Cerebellar nuclear complex (tissue), 1 donor: Measurements from ENCODE around the gene C12orf57.

Source experiments
- DNase-seq, 2 experiments: peaks; one replicate each; lab custom pipeline; 2025; lab: John Stamatoyannopoulos, UW

C12orf57 gene

GRCh38 chr12:6917491-6918231 lies 26.2 kb upstream of the C12orf57 start:
- no peak for DNase-seq

DNA sequence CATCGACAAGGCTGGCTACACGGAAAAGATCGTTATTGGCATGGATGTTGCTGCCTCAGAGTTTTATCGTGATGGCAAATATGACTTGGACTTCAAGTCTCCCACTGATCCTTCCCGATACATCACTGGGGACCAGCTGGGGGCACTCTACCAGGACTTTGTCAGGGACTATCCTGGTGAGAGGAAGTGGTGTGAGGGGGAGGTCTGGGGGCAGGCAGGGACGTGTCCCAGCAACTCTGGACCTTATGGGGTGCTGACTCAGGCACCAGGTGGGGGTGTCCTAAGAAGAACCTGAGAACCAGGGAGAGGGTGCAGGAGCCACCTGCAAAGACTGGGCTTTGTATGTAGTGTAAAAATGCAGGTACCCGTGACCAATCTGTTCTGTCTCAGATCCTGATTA lies 24.2 kb upstream of the C12orf57 start:
- DNase-seq: no peak

DNA sequence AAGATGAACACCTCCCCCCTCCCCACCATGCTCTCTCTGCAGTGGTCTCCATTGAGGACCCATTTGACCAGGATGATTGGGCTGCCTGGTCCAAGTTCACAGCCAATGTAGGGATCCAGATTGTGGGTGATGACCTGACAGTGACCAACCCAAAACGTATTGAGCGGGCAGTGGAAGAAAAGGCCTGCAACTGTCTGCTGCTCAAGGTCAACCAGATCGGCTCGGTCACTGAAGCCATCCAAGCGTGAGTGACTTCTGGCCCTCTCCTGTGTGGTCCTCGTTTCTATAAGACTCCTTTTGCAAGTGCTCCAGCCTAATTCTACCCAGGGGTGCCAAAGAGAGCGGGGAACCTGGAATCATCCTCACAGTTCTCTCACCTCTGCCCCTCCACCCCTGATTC lies 22.3 kb upstream of the C12orf57 start:
- DNase-seq: no peak

DNA sequence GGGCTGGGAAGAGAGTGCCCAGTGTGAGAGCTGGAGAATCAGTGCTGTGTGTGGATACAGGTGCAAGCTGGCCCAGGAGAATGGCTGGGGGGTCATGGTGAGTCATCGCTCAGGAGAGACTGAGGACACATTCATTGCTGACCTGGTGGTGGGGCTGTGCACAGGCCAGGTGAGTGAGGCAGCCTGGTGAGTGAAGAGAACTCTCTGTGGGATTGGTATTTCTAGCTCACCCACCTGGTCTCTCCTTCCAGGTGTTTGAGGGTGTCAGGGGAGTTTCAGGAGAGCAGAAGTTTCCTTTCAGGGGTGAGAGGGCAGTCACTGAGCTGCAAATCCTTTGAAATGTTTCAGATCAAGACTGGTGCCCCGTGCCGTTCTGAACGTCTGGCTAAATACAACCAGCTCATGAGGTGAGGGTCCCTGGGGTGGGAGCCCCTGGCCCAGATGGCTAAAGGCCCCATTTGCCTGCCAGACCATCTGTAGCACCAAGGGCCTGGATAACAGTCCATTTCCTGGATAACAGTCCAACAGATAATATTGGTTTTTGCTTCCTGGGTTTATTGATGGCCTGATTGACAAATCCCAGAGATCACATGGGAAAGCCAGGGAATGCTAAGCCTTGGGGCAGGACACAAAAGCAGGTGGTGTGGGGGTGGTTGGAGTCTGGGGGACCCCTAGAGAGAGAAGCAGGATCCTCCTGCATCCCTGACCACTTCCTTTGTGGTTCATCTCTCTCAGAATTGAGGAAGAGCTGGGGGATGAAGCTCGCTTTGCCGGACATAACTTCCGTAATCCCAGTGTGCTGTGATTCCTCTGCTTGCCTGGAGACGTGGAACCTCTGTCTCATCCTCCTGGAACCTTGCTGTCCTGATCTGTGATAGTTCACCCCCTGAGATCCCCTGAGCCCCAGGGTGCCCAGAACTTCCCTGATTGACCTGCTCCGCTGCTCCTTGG lies 21.6 kb upstream of the C12orf57 start:
- DNase-seq: no peak

DNA sequence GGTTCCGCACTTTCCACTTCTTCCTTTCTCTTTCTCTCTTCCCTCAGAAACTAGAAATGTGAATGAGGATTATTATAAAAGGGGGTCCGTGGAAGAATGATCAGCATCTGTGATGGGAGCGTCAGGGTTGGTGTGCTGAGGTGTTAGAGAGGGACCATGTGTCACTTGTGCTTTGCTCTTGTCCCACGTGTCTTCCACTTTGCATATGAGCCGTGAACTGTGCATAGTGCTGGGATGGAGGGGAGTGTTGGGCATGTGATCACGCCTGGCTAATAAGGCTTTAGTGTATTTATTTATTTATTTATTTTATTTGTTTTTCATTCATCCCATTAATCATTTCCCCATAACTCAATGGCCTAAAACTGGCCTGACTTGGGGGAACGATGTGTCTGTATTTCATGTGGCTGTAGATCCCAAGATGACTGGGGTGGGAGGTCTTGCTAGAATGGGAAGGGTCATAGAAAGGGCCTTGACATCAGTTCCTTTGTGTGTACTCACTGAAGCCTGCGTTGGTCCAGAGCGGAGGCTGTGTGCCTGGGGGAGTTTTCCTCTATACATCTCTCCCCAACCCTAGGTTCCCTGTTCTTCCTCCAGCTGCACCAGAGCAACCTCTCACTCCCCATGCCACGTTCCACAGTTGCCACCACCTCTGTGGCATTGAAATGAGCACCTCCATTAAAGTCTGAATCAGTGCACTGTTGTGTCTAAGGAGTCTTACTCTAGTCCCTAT lies 20.7 kb upstream of the C12orf57 start:
- no peak for DNase-seq

GRCh38 chr12:6923851-6924250 lies 20.0 kb upstream of the C12orf57 start:
- DNase-seq: no peak

DNA sequence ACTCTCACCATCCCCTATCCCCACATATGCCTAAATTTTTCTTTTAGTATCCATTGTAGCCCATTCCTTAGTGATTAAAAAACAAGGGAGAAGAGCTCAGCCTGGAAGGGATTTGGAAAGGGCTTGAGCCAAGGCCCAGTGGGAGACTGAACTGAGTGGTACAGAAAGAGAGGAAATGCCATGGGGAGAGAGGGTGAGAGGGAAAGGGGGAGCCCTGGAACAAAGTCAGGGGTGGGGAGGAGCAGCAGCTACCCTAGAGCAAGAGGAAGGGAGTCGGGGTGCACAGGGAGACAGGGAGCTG lies 18.6 kb upstream of the C12orf57 start:
- no peak for DNase-seq

GRCh38 chr12:6925540-6926279 lies 18.1 kb upstream of the C12orf57 start:
- DNase-seq: peak; percentile 62 to 63

DNA sequence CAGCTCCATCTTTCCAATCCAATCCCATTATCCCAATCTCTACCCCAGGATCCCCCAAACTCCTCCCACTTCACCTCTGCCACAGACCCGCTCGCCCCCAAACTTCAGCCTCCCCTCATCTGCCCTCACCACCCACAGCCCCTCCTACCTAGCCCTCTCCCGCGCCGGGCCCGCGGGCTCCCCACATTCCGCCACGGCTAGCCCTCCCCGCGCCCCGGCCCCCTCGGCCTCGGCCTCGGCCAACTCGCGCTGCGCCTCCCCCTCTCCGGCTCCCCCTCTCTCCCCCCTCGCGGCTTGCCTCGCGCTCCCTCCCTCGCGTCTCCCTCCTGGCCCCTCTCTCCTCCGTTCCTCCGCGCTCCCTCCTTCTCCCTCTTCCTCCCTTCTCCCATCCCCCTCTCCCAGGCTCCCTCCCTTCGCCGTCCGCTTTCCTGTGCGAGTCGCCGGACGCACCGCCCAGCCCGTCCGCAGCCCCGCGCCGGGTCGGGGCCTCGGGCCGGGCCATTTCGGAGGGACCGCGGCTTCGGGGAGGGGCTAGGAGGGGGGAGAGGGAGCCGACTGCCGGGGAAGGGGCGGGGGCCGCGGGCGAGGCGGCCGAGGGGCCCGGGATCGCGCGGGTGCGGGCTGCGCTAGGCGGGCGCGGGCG lies 16.3 kb upstream of the C12orf57 start, which contains the start of gene ATN1:
Gene ATN1, plus strand, starts transcription at position 581 of the 643 bp plus-strand sequence. CDS start 6,043 bp downstream, outside the sequence.
- DNase-seq: peak in 1 of 2 experiments; percentile 51

DNA sequence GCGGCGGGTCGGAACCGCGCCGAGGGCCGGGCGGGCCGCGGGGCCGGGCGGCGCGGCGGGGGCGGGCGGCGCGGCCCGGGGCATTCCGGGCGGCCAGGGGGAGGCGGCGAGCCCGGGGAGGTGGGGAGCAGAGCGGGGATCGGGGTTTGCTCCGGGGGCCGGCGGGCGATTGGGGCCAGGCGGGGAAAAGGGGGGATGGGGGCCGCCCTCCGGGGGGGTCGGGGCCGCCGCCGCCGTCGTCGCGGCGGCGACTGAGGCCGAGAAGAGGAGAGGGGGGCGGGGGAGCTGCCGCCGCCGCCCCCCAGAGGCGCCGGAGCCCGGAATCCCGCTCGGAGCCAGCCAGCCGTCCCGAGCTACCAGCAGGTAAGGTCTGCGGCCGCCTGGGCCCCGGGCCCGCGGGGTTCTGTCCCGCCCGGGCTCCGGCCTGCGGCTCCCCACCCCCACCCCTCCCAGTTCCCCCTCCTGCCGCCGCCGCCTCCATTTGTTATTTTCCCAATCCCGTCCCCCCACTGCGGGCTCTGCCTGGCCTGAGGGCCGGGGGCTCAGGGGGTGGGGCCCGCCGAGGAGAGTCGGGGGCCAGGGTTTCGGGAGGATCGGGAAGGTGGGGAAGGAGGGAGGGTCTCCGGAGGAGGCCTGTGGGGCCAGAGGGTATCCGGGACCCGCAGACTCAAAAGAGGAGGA lies 15.7 kb upstream of the C12orf57 start:
- no peak for DNase-seq

- DNase-seq: no peak
Observed at GRCh38 chr12:6928703-6929407, 15.0 kb upstream of the C12orf57 start.

GRCh38 chr12:6929466-6930452 lies 14.1 kb upstream of the C12orf57 start:
- no peak for DNase-seq

GRCh38 chr12:6932766-6933165 lies 11.1 kb upstream of the C12orf57 start:
- DNase-seq: no peak

GRCh38 chr12:6934110-6934509 lies 9.7 kb upstream of the C12orf57 start:
- DNase-seq: no peak

DNA sequence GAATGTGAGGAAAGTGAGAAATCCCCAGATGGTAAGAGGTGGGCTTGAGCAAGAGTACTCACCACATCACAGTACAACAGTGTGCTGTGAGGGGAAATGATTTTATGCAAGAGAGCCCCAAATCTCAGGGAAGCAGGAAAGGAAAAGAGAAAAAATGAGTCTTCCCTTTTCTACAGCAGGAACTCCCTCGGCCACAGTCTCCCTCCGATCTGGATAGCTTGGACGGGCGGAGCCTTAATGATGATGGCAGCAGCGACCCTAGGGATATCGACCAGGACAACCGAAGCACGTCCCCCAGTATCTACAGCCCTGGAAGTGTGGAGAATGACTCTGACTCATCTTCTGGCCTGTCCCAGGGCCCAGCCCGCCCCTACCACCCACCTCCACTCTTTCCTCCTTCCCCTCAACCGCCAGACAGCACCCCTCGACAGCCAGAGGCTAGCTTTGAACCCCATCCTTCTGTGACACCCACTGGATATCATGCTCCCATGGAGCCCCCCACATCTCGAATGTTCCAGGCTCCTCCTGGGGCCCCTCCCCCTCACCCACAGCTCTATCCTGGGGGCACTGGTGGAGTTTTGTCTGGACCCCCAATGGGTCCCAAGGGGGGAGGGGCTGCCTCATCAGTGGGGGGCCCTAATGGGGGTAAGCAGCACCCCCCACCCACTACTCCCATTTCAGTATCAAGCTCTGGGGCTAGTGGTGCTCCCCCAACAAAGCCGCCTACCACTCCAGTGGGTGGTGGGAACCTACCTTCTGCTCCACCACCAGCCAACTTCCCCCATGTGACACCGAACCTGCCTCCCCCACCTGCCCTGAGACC lies 8.2 kb upstream of the C12orf57 start:
- no peak for DNase-seq

GRCh38 chr12:6936194-6936635 lies 7.6 kb upstream of the C12orf57 start:
- DNase-seq: no peak

DNA sequence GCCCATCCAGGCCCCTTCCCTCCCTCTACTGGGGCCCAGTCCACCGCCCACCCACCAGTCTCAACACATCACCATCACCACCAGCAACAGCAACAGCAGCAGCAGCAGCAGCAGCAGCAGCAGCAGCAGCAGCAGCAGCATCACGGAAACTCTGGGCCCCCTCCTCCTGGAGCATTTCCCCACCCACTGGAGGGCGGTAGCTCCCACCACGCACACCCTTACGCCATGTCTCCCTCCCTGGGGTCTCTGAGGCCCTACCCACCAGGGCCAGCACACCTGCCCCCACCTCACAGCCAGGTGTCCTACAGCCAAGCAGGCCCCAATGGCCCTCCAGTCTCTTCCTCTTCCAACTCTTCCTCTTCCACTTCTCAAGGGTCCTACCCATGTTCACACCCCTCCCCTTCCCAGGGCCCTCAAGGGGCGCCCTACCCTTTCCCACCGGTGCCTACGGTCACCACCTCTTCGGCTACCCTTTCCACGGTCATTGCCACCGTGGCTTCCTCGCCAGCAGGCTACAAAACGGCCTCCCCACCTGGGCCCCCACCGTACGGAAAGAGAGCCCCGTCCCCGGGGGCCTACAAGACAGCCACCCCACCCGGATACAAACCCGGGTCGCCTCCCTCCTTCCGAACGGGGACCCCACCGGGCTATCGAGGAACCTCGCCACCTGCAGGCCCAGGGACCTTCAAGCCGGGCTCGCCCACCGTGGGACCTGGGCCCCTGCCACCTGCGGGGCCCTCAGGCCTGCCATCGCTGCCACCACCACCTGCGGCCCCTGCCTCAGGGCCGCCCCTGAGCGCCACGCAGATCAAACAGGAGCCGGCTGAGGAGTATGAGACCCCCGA lies 7.0 kb upstream of the C12orf57 start:
- no peak for DNase-seq
